BE2C (cell line): ENCODE measurements around the gene ADGRA3.

Source experiments
- DNase-seq: peaks from one replicate; pipeline ENCODE4 v3.0.0-alpha.2; 2020
- H3K27me3 ChIP-seq: fragments of 250-450 bp; sonication (Bioruptor Pico); 2 replicates; pipeline ENCODE4 v1.5.1; 2020; ENCODE audit warnings: mild to moderate bottlenecking
- H3K36me3 ChIP-seq: fragments of 250-450 bp; sonication (Bioruptor Pico); 2 replicates; pipeline ENCODE4 v1.5.1; 2020; ENCODE audit warnings: mild to moderate bottlenecking
- H3K4me1 ChIP-seq: fragments of 250-450 bp; sonication (Bioruptor Pico); 2 replicates; pipeline ENCODE4 v1.5.1; 2020
- H3K4me3 ChIP-seq: 2 replicates; pipeline ENCODE4 v1.5.1; 2011; ENCODE audit warnings: low read depth, low read length
- H3K9me3 ChIP-seq: fragments of 250-450 bp; sonication (Bioruptor Pico); 2 replicates; pipeline ENCODE4 v1.5.1; 2020
- CTCF ChIP-seq: IDR thresholded peaks from 2 replicates; pipeline ENCODE4 v1.5.1; 2012; ENCODE audit warnings: mild to moderate bottlenecking, low read depth, low read length

Gene ADGRA3

GRCh38 chr4:22428441-22428840 lies 87.4 kb downstream of the ADGRA3 start:
- Histone ChIP-seq H3K27me3 (no peaks in the 10 kb centered on the region), H3K9me3 (no peaks in the 10 kb centered on the region), H3K36me3 (peaks cover 5% of the 10 kb centered on the region), H3K4me3 (no peak overlapping the region), H3K4me1 (no peaks in the 10 kb centered on the region)
- DNase-seq: no peak
- no peak for TF ChIP-seq CTCF

- Histone ChIP-seq H3K4me1 (no peaks in the 10 kb centered on the region), H3K36me3 (peaks cover 9% of the 10 kb centered on the region), H3K4me3 (no peak overlapping the region), H3K9me3 (no peaks in the 10 kb centered on the region), H3K27me3 (no peaks in the 10 kb centered on the region)
- no peak for TF ChIP-seq CTCF
- DNase-seq: no peak
Measured at GRCh38 chr4:22427675-22428074, 88.2 kb downstream of the ADGRA3 start.

- TF ChIP-seq CTCF: no peak
- Histone ChIP-seq H3K9me3 (no peaks in the 10 kb centered on the region), H3K36me3 (peaks cover 20% of the 10 kb centered on the region), H3K4me1 (no peaks in the 10 kb centered on the region), H3K27me3 (no peaks in the 10 kb centered on the region), H3K4me3 (no peak overlapping the region)
- DNase-seq: no peak
Measured at GRCh38 chr4:22420291-22420690, 95.6 kb downstream of the ADGRA3 start.

- peaks cover 16% of the 10 kb centered on the region for H3K36me3 ChIP-seq
- no peak for DNase-seq
- no peaks in the 10 kb centered on the region for H3K27me3 ChIP-seq
- no peak overlapping the region for H3K4me3 ChIP-seq
- H3K4me1 ChIP-seq: no peaks in the 10 kb centered on the region
- no peak for TF ChIP-seq CTCF
- H3K9me3 ChIP-seq: no peaks in the 10 kb centered on the region
Measured at GRCh38 chr4:22417408-22417807, 98.5 kb downstream of the ADGRA3 start.

- Histone ChIP-seq H3K4me3 (no peak overlapping the region), H3K9me3 (no peaks in the 10 kb centered on the region), H3K36me3 (peaks cover 16% of the 10 kb centered on the region), H3K4me1 (no peaks in the 10 kb centered on the region), H3K27me3 (no peaks in the 10 kb centered on the region)
- no peak for TF ChIP-seq CTCF
- DNase-seq: no peak
Measured at GRCh38 chr4:22416403-22416802, 99.5 kb downstream of the ADGRA3 start.

- DNase-seq: no peak
- Histone ChIP-seq H3K4me3 (no peak overlapping the region), H3K36me3 (peaks cover 14% of the 10 kb centered on the region), H3K9me3 (no peaks in the 10 kb centered on the region), H3K27me3 (no peaks in the 10 kb centered on the region), H3K4me1 (no peaks in the 10 kb centered on the region)
- TF ChIP-seq CTCF: no peak
Measured at GRCh38 chr4:22414833-22415232, 101.0 kb downstream of the ADGRA3 start.
